KMS-11 (cell line): ENCODE measurements around the gene AHCYL2.
"Not testable (repeated sequence)": the region's sequence is repeated elsewhere in the genome, so short reads cannot be mapped to it uniquely, and the experiment has no call there.

Experiments used
- H2AFZ ChIP-seq: fragments of 200-600 bp; sonication (generic); 2 replicates; pipeline ENCODE4 v1.6.1; 2016; ENCODE audit warnings: antibody characterized with exemption, mixed run types, low read depth
- H3K27ac ChIP-seq: fragments of 200-600 bp; sonication (generic); 2 replicates; pipeline ENCODE4 v1.6.1; 2016; ENCODE audit warnings: mild to moderate bottlenecking, mixed run types
- H3K27me3 ChIP-seq: fragments of 200-600 bp; sonication (generic); 2 replicates; pipeline ENCODE4 v1.6.1; 2017; ENCODE audit warnings: mild to moderate bottlenecking, low read depth, mixed run types, moderate library complexity; ENCODE audit not compliant: insufficient read depth
- H3K36me3 ChIP-seq: fragments of 200-600 bp; sonication (generic); 2 replicates; pipeline ENCODE4 v1.6.1; 2017; ENCODE audit warnings: mild to moderate bottlenecking, mixed run types; ENCODE audit not compliant: insufficient read depth
- H3K4me1 ChIP-seq: fragments of 200-600 bp; sonication (generic); 2 replicates; pipeline ENCODE4 v1.6.1; 2016; ENCODE audit warnings: mild to moderate bottlenecking, low read depth, mixed run types; ENCODE audit not compliant: poor library complexity, severe bottlenecking
- H3K4me2 ChIP-seq: fragments of 200-600 bp; sonication (generic); 2 replicates; pipeline ENCODE4 v1.7.0; 2016; ENCODE audit warnings: mild to moderate bottlenecking, mixed run types
- H3K4me3 ChIP-seq: fragments of 200-600 bp; sonication (generic); IDR thresholded peaks from 2 replicates; pipeline ENCODE4 v1.6.1; 2017; ENCODE audit warnings: low read depth, low read length, mixed read lengths; ENCODE audit not compliant: insufficient read depth
- H3K79me2 ChIP-seq: fragments of 200-600 bp; sonication (generic); 2 replicates; pipeline ENCODE4 v1.6.1; 2016; ENCODE audit warnings: low read depth, mixed run types; ENCODE audit not compliant: insufficient read depth
- H3K9ac ChIP-seq: fragments of 200-600 bp; sonication (generic); 2 replicates; pipeline ENCODE4 v1.6.1; 2016; ENCODE audit warnings: mild to moderate bottlenecking, mixed run types
- H4K20me1 ChIP-seq: fragments of 200-600 bp; sonication (generic); 2 replicates; pipeline ENCODE4 v1.6.1; 2016; ENCODE audit warnings: mild to moderate bottlenecking, mixed run types; ENCODE audit not compliant: insufficient read depth
- CTCF ChIP-seq: fragments of 200-600 bp; sonication (generic); conservative IDR thresholded peaks from 2 replicates; pipeline ENCODE4 v1.6.1; 2017; ENCODE audit warnings: low read depth, mild to moderate bottlenecking, antibody characterized with exemption, low read length, moderate library complexity, mixed read lengths

The AHCYL2 gene

GRCh38 chr7:129438839-129439651 lies 214.2 kb downstream of the AHCYL2 start:
- no peak overlapping the region for H3K9ac ChIP-seq
- no peak overlapping the region for H3K27ac ChIP-seq
- no peaks in the 10 kb centered on the region for H3K36me3 ChIP-seq
- H3K4me2 ChIP-seq = no peak overlapping the region
- peaks cover 6% of the 10 kb centered on the region; the same call in 1 of the 2 replicates for H3K27me3 ChIP-seq
- H3K79me2 ChIP-seq = no peaks in the 10 kb centered on the region
- no peaks in the 10 kb centered on the region for H3K4me1 ChIP-seq
- no peak overlapping the region for H2AFZ ChIP-seq
- H3K4me3 ChIP-seq = no peak overlapping the region
- H4K20me1 ChIP-seq = no peaks in the 10 kb centered on the region
- TF ChIP-seq CTCF = no peak

GRCh38 chr7:129439963-129440625 lies 215.3 kb downstream of the AHCYL2 start:
- Histone ChIP-seq H3K4me3 (no peak overlapping the region), H3K79me2 (no peaks in the 10 kb centered on the region), H3K9ac (no peak overlapping the region), H3K27me3 (peaks cover 6% of the 10 kb centered on the region; the same call in 1 of the 2 replicates), H3K36me3 (no peaks in the 10 kb centered on the region), H4K20me1 (no peaks in the 10 kb centered on the region), H3K4me2 (no peak overlapping the region), H3K27ac (no peak overlapping the region), H2AFZ (no peak overlapping the region), H3K4me1 (no peaks in the 10 kb centered on the region)
- TF ChIP-seq CTCF = no peak

- H3K36me3 ChIP-seq = no peaks in the 10 kb centered on the region
- H2AFZ ChIP-seq = no peak overlapping the region
- no peaks in the 10 kb centered on the region for H3K79me2 ChIP-seq
- no peak for TF ChIP-seq CTCF
- no peaks in the 10 kb centered on the region for H4K20me1 ChIP-seq
- H3K4me2 ChIP-seq = no peak overlapping the region
- H3K27me3 ChIP-seq = no peaks in the 10 kb centered on the region
- no peaks in the 10 kb centered on the region for H3K4me1 ChIP-seq
- H3K9ac ChIP-seq = no peak overlapping the region
- no peak overlapping the region for H3K27ac ChIP-seq
- H3K4me3 ChIP-seq = no peak overlapping the region
Observed at GRCh38 chr7:129443612-129444011, 218.8 kb downstream of the AHCYL2 start.

GRCh38 chr7:129444776-129445175 lies 219.9 kb downstream of the AHCYL2 start:
- not testable (repeated sequence) for H3K4me1 ChIP-seq, H3K9ac ChIP-seq, H3K4me2 ChIP-seq, H3K36me3 ChIP-seq, H3K27me3 ChIP-seq, H2AFZ ChIP-seq, H4K20me1 ChIP-seq, H3K27ac ChIP-seq, H3K79me2 ChIP-seq, H3K4me3 ChIP-seq

GRCh38 chr7:129446925-129447324 lies 222.1 kb downstream of the AHCYL2 start:
- H2AFZ ChIP-seq, H3K36me3 ChIP-seq, H3K4me1 ChIP-seq, H3K9ac ChIP-seq, H3K4me2 ChIP-seq, H4K20me1 ChIP-seq, H3K27ac ChIP-seq, H3K4me3 ChIP-seq, H3K79me2 ChIP-seq, H3K27me3 ChIP-seq: not testable (repeated sequence)

GRCh38 chr7:129447445-129447844 lies 222.6 kb downstream of the AHCYL2 start:
- not testable (repeated sequence) for H3K4me3 ChIP-seq, H3K36me3 ChIP-seq, H3K27ac ChIP-seq

GRCh38 chr7:129448608-129449007 lies 223.8 kb downstream of the AHCYL2 start:
- H3K4me2 ChIP-seq, H3K36me3 ChIP-seq, H3K4me3 ChIP-seq, H3K9ac ChIP-seq, H3K27ac ChIP-seq, H2AFZ ChIP-seq, H4K20me1 ChIP-seq, H3K27me3 ChIP-seq, H3K4me1 ChIP-seq, H3K79me2 ChIP-seq: not testable (repeated sequence)

More at GRCh38 chr7:129447445-129447844, 222.6 kb downstream of the AHCYL2 start:
- not testable (repeated sequence) for H3K4me1 ChIP-seq, H3K79me2 ChIP-seq, H3K27me3 ChIP-seq, H3K4me2 ChIP-seq, H2AFZ ChIP-seq, H3K9ac ChIP-seq, H4K20me1 ChIP-seq
